ENCODE data around the gene PRR30. TPM values are rescaled to one million over a fixed set of nuclear protein-coding genes. Genes with fewer than 3 reads are reported as not detected.

The PRR30 gene
- total RNA-seq, 1 donor from 2014 or later = not detected

- Mint-ChIP-seq H3K36me3 (ENCODE audit: low read depth) (no peaks in the 10 kb centered on the region), H3K4me1 (peaks cover 11% of the 10 kb centered on the region), H3K27me3 (ENCODE audit: low read depth) (no peaks in the 10 kb centered on the region), H3K27ac (ENCODE audit: unreplicated experiment) (peak overlapping the region; percentile 71), H3K4me3 (no peak overlapping the region), H3K9me3 (no peaks in the 10 kb centered on the region)
- no peak for TF ChIP-seq CTCF (conservative IDR thresholded peaks at IDR 0.05)
- no peak for DNase-seq (ENCODE audit: low read depth, low spot score)
These were observed 45.5 kb downstream of the PRR30 start for GRCh38 chr2:27093430-27094352.

DNA sequence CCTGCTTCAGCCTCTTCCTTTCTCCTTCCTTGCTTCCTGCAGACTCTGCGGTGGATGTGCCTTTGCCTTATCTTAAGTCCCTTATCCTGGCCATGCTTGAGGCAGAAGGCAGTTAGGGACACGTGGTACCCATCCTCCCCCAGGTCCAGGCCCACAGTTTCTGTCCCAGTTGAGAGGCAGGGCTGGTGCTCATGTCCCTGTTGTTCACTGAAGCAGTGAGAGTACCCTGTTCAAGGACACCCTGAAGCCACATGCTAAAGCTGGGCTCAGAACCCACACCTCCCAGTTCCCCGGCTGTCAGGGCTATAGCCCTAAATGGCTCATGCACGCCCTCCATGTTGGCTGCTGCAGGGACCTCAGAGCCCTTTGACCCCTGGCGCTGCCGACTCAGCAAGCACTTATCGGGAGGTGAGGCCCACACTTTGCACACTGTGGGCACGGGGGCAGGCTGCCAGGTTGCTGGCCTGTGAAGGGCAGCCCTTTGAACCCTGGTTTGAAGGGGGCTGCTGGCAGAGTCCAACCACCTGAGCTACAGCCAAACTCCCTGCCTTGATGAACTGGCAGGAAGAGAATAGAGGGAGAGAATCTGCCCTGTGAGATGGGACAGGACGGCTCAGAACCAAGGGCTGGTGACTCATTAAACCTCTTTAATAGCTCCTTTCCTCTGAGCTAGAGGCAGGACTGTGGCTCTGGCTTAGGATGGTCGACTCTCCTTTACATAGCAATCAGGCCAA is 46.3 kb downstream of the PRR30 start:
- no peak overlapping the region for H3K27ac Mint-ChIP-seq (ENCODE audit: unreplicated experiment)

GRCh38 chr2:27091746-27092695 is 47.2 kb downstream of the PRR30 start:
- DNase-seq (ENCODE audit: low read depth, low spot score) = no peak
- Mint-ChIP-seq H3K27ac (ENCODE audit: unreplicated experiment) (no peak overlapping the region), H3K4me1 (peaks cover 19% of the 10 kb centered on the region)

More for the DNA sequence above, 46.3 kb downstream of the PRR30 start:
- H3K27me3 Mint-ChIP-seq (ENCODE audit: low read depth) = no peaks in the 10 kb centered on the region
- H3K4me1 Mint-ChIP-seq = peaks cover 11% of the 10 kb centered on the region
- no peaks in the 10 kb centered on the region for H3K9me3 Mint-ChIP-seq
- no peak for TF ChIP-seq CTCF (conservative IDR thresholded peaks at IDR 0.05)
- H3K36me3 Mint-ChIP-seq (ENCODE audit: low read depth) = no peaks in the 10 kb centered on the region
- DNase-seq (ENCODE audit: low read depth, low spot score) = no peak
- H3K4me3 Mint-ChIP-seq = no peak overlapping the region

DNA sequence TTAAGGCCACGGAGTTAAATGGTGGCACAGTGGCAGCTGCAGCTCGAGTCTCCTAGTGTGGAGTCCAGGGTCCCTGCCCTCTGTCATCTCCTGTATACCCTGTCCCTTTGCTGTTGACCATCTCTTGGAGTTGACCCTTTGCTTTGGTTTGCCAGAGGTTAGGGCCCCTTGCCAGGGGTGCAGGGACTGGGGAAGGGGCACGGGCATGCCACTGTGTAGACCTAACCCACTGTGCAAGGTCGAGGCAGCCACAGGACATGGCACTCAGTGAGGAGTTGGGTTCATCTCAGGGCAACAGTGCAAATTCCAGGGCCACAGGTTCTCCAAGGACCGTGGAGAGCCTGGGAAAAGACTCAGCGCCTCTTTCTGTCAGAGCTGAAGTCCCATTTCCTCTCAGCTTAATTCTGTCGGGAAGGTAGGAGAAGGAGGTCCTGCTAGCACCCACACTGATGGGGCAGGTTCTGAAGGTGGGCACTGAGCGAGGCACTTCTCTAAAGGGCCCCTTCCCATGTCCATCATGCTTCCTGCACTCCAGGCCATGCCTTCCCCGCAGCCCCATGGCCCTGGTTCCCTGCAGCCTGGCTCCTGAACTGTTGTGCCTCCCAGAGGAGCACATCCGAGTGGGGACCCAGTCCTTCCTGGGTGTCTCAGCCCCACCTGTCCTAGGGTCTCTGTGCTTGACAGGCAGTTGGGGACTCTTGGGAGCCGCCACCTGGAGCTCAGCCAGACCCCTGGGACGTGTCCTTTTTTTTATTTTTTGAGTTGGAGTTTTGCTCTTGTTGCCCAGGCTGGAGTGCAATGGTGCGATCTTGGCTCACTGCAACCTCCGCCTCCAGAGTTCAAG is 49.9 kb downstream of the PRR30 start:
- no peak overlapping the region for H3K27ac Mint-ChIP-seq (ENCODE audit: unreplicated experiment)
- no peak for DNase-seq (ENCODE audit: low read depth, low spot score)
- no peaks in the 10 kb centered on the region for H3K36me3 Mint-ChIP-seq (ENCODE audit: low read depth)
- no peak for TF ChIP-seq CTCF (conservative IDR thresholded peaks at IDR 0.05)
- H3K27me3 Mint-ChIP-seq (ENCODE audit: low read depth) = peaks cover 10% of the 10 kb centered on the region
- peak overlapping the region; percentile 71 for H3K4me3 Mint-ChIP-seq
- peaks cover 19% of the 10 kb centered on the region for H3K4me1 Mint-ChIP-seq
- H3K9me3 Mint-ChIP-seq = no peaks in the 10 kb centered on the region

More at GRCh38 chr2:27091746-27092695, 47.2 kb downstream of the PRR30 start:
- Mint-ChIP-seq H3K4me3 (no peak overlapping the region), H3K36me3 (ENCODE audit: low read depth) (no peaks in the 10 kb centered on the region), H3K27me3 (ENCODE audit: low read depth) (peaks cover 4% of the 10 kb centered on the region), H3K9me3 (no peaks in the 10 kb centered on the region)
- no peak for TF ChIP-seq CTCF (conservative IDR thresholded peaks at IDR 0.05)
